K562 (cell line): Measurements from ENCODE around the gene AMBRA1. TPM values are rescaled to one million over a fixed set of nuclear protein-coding genes. Genes with fewer than 3 reads are reported as not detected.

Source experiments
- CTBP1 ChIP-seq: fragments of 450-650 bp; IDR thresholded peaks from 2 replicates; pipeline ENCODE4 v1.6.1; 2016; ENCODE audit warnings: borderline replicate concordance
- EP300 ChIP-seq: IDR thresholded peaks from 2 replicates; pipeline ENCODE4 v1.6.1; 2012; ENCODE audit warnings: low read length, improper control_type of control experiment
- ETV5 ChIP-seq: sonication (generic); formaldehyde crosslinking; IDR thresholded peaks from 2 replicates; pipeline ENCODE4 v1.4.0; 2020; ENCODE audit warnings: low read depth, mild to moderate bottlenecking, missing genetic modification reagents
- GTF2B ChIP-seq: IDR thresholded peaks from 2 replicates; pipeline ENCODE4 v1.6.1; 2011; ENCODE audit not compliant: insufficient read length; ENCODE audit errors: extremely low read depth
- HIVEP1 ChIP-seq: fragments of 250-450 bp; sonication (Bioruptor Pico); IDR thresholded peaks from 2 replicates; pipeline ENCODE4 v1.4.0; 2020; ENCODE audit warnings: mild to moderate bottlenecking
- JUNB ChIP-seq: fragments of 450-650 bp; formaldehyde crosslinking; conservative IDR thresholded peaks from 2 replicates; pipeline ENCODE4 v1.4.0; 2020; ENCODE audit warnings: mild to moderate bottlenecking
- NR2C2 ChIP-seq, 2 experiments: fragments of 200-800 bp in 1 of 2; sonication (Bioruptor generic) in 1 of 2; sonication (generic) in 1 of 2; formaldehyde crosslinking in 1 of 2; IDR thresholded peaks; 2 replicates each; pipeline versions ENCODE4 v1.6.1 to v1.8.0; 2016 to 2022; ENCODE audit warnings: mild to moderate bottlenecking in 1 of 2, missing compliant biosample characterization in 1 of 2, missing genetic modification characterization in 1 of 2, missing genetic modification reagents in 1 of 2
- PCBP2 ChIP-seq: fragments of 200-400 bp; formaldehyde crosslinking; IDR thresholded peaks from 2 replicates; pipeline ENCODE4 v1.6.1; 2018; ENCODE audit warnings: low read length, low read depth, mild to moderate bottlenecking, moderate library complexity; ENCODE audit not compliant: poor library complexity, severe bottlenecking
- PHTF2 ChIP-seq: fragments of 250-450 bp; sonication (Bioruptor Pico); IDR thresholded peaks from 2 replicates; pipeline ENCODE4 v1.5.0; 2021; ENCODE audit warnings: mild to moderate bottlenecking
- RBM39 ChIP-seq: fragments of 200-400 bp; formaldehyde crosslinking; optimal IDR thresholded peaks from 2 replicates; pipeline ENCODE3; 2018; ENCODE audit warnings: low read depth, low read length
- SAP30 ChIP-seq: fragments of 200-600 bp; sonication (generic); IDR thresholded peaks from 2 replicates; pipeline ENCODE4 v1.6.1; 2012; ENCODE audit warnings: borderline replicate concordance, low read depth, mild to moderate bottlenecking, moderate library complexity, low read length, control low read depth, inconsistent platforms; ENCODE audit not compliant: insufficient read depth, poor library complexity, severe bottlenecking
- SMARCE1 ChIP-seq: fragments of 450-650 bp; IDR thresholded peaks from 2 replicates; pipeline ENCODE4 v1.7.1; 2016; ENCODE audit warnings: mild to moderate bottlenecking
- STAT5B ChIP-seq: fragments of 250-450 bp; sonication (Bioruptor Pico); IDR thresholded peaks from 2 replicates; pipeline ENCODE4 v1.8.0; 2021; ENCODE audit warnings: mild to moderate bottlenecking, inconsistent platforms
- ZBTB9 ChIP-seq: fragments of 450-650 bp; formaldehyde crosslinking; IDR thresholded peaks from 2 replicates; pipeline ENCODE4 v1.4.0; 2020; ENCODE audit warnings: mild to moderate bottlenecking, moderate library complexity
- ZNF507 ChIP-seq: conservative IDR thresholded peaks from 2 replicates; pipeline ENCODE4 v1.6.1; 2017; ENCODE audit warnings: missing genetic modification characterization, missing compliant biosample characterization
- ZNF766 ChIP-seq: fragments of 200-800 bp; sonication (Bioruptor generic); conservative IDR thresholded peaks from 2 replicates; pipeline ENCODE4 v1.6.1; 2016; ENCODE audit warnings: missing genetic modification characterization, missing compliant biosample characterization
- ZNF830 ChIP-seq: fragments of 250-450 bp; sonication (Bioruptor Pico); IDR thresholded peaks from 2 replicates; pipeline ENCODE4 v1.5.0; 2021; ENCODE audit warnings: mild to moderate bottlenecking
- polyA plus RNA-seq, 8 experiments: library from polyadenylated mRNA; depleted of rRNA in 4 of 8; stranded (reverse) in 5 of 8; unstranded in 3 of 8; fragments of >200 nt; fragmentation: Nextera tagmentation in 2 of 8; fragmentation: Illumina TruSeq in 1 of 8; extraction: Ambion mirVana in 2 of 8; extraction: Trizol in 1 of 8; gene quantifications; 2 replicates each; pipeline versions ENCODE4 v1.2.1 to v1.2.3, GENCODE V29; 2011 to 2014; ENCODE audit warnings: inconsistent platforms in 1 of 8, missing spikeins in 1 of 8
- total RNA-seq, 7 experiments: library from RNA; depleted of rRNA in 6 of 7; stranded (reverse); fragments of >200 nt in 6 of 7; fragmentation: Illumina TruSeq in 2 of 7; extraction: Trizol in 2 of 7; gene quantifications; 2 replicates each; pipeline versions ENCODE4 v1.2.1 to v1.2.3, GENCODE V29; 2011 to 2021; ENCODE audit warnings: low replicate concordance in 1 of 7
- TF ChIP-seq, protein P1 (sequence below): fragments of 250-450 bp; sonication (Bioruptor Pico); IDR thresholded peaks from 2 replicates; pipeline ENCODE4 v1.8.0; 2021; ENCODE audit warnings: moderate library complexity, mild to moderate bottlenecking, inconsistent platforms
- TF ChIP-seq, protein P2 (sequence below): sonication (generic); formaldehyde crosslinking; IDR thresholded peaks from 2 replicates; pipeline ENCODE4 v1.8.1; 2023; ENCODE audit warnings: mild to moderate bottlenecking, missing genetic modification reagents
- TF ChIP-seq, protein P3 (sequence below): sonication (generic); formaldehyde crosslinking; IDR thresholded peaks from 2 replicates; pipeline ENCODE4 v1.8.1; 2023; ENCODE audit warnings: mild to moderate bottlenecking, missing genetic modification reagents
- TF ChIP-seq, protein P4 (sequence below): sonication (generic); formaldehyde crosslinking; IDR thresholded peaks from 2 replicates; pipeline ENCODE4 v1.8.1; 2023; ENCODE audit warnings: mild to moderate bottlenecking, missing genetic modification reagents

The AMBRA1 gene
- total and polyA plus RNA-seq, 9 of the 15 experiments (the other 6 are each of a cell fraction or from before 2014, with no cell fraction given): 0.15 to 24.5 (median 13.0) TPM

GRCh38 chr11:46597609-46598219 is 3.9 kb upstream of the AMBRA1 start (continued):
- TF ChIP-seq, protein P1, sequence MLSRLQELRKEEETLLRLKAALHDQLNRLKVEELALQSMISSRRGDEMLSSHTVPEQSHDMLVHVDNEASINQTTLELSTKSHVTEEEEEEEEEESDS: no peak
- TF ChIP-seq PCBP2 (no peak), ETV5 (CRISPR knock-in tag) (0 out of 2 replicates have a peak, but pooled peaks have one; percentile 50), NR2C2 (CRISPR knock-in tag; IDR thresholded peaks at IDR 0.05) (no peak), NR2C2 (tag; IDR thresholded peaks at IDR 0.05) (peak; percentile 68), RBM39 (no peak), JUNB (CRISPR knock-in tag) (0 out of 2 replicates have a peak, but pooled peaks have one; percentile 64), ZBTB9 (CRISPR knock-in tag) (no peak), SMARCE1 (peak; percentile 93), PHTF2 (CRISPR knock-in tag) (no peak), SAP30 (no peak), ZNF830 (0 out of 2 replicates have a peak, but pooled peaks have one; percentile 21), GTF2B (no peak), CTBP1 (peak; percentile 81), ZNF507 (tag) (no peak), HIVEP1 (CRISPR knock-in tag) (no peak), EP300 (peak; percentile 59; the same call in 1 of the 2 replicates), ZNF766 (no peak), STAT5B (CRISPR knock-in tag) (no peak)
- TF ChIP-seq, protein P2, sequence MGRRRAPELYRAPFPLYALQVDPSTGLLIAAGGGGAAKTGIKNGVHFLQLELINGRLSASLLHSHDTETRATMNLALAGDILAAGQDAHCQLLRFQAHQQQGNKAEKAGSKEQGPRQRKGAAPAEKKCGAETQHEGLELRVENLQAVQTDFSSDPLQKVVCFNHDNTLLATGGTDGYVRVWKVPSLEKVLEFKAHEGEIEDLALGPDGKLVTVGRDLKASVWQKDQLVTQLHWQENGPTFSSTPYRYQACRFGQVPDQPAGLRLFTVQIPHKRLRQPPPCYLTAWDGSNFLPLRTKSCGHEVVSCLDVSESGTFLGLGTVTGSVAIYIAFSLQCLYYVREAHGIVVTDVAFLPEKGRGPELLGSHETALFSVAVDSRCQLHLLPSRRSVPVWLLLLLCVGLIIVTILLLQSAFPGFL (CRISPR knock-in tag): no peak
- TF ChIP-seq, protein P3, sequence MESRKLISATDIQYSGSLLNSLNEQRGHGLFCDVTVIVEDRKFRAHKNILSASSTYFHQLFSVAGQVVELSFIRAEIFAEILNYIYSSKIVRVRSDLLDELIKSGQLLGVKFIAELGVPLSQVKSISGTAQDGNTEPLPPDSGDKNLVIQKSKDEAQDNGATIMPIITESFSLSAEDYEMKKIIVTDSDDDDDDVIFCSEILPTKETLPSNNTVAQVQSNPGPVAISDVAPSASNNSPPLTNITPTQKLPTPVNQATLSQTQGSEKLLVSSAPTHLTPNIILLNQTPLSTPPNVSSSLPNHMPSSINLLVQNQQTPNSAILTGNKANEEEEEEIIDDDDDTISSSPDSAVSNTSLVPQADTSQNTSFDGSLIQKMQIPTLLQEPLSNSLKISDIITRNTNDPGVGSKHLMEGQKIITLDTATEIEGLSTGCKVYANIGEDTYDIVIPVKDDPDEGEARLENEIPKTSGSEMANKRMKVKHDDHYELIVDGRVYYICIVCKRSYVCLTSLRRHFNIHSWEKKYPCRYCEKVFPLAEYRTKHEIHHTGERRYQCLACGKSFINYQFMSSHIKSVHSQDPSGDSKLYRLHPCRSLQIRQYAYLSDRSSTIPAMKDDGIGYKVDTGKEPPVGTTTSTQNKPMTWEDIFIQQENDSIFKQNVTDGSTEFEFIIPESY (CRISPR knock-in tag): no peak
- TF ChIP-seq, protein P4, sequence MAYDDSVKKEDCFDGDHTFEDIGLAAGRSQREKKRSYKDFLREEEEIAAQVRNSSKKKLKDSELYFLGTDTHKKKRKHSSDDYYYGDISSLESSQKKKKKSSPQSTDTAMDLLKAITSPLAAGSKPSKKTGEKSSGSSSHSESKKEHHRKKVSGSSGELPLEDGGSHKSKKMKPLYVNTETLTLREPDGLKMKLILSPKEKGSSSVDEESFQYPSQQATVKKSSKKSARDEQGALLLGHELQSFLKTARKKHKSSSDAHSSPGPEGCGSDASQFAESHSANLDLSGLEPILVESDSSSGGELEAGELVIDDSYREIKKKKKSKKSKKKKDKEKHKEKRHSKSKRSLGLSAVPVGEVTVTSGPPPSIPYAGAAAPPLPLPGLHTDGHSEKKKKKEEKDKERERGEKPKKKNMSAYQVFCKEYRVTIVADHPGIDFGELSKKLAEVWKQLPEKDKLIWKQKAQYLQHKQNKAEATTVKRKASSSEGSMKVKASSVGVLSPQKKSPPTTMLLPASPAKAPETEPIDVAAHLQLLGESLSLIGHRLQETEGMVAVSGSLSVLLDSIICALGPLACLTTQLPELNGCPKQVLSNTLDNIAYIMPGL (CRISPR knock-in tag): no peak
